Tibial nerve (tissue), 4 donors: ENCODE results near the gene PLCB4. TPM values are rescaled to one million over a fixed set of nuclear protein-coding genes. Genes with fewer than 3 reads are reported as not detected.

Experiments used
- DNase-seq, 2 donors: peaks; one replicate each; pipeline ENCODE4 v3.0.0-alpha.2; 2019; ENCODE audit warnings: low spot score in 2 of 2
- H3K27ac ChIP-seq, 4 donors: fragments of 200-600 bp; sonication (generic) in 3 of 4; one replicate each; pipeline ENCODE4 v1.5.1; 2017 to 2019; ENCODE audit warnings: mild to moderate bottlenecking in 1 of 4
- H3K27me3 ChIP-seq, 2 donors: fragments of 200-600 bp; sonication (generic) in 1 of 2; one replicate each; pipeline versions ENCODE4 v1.5.1 to v1.6.0; 2017 to 2019
- H3K36me3 ChIP-seq, 3 donors: fragments of 200-600 bp; sonication (generic); one replicate each; pipeline ENCODE4 v1.5.1; 2018 to 2019
- H3K4me1 ChIP-seq, 4 donors: fragments of 200-600 bp; sonication (generic) in 3 of 4; one replicate each; pipeline ENCODE4 v1.5.1; 2017 to 2019
- H3K4me3 ChIP-seq, 4 donors: fragments of 200-600 bp; sonication (generic) in 3 of 4; one replicate each; pipeline ENCODE4 v1.5.1; 2017 to 2019; ENCODE audit warnings: mild to moderate bottlenecking in 1 of 4, moderate library complexity in 1 of 4
- H3K9me3 ChIP-seq, 4 donors: fragments of 200-600 bp; sonication (generic) in 3 of 4; one replicate each; pipeline ENCODE4 v1.5.1; 2017 to 2019
- EP300 ChIP-seq, 2 donors: sonication (generic); formaldehyde crosslinking; IDR thresholded peaks; one replicate each; pipeline ENCODE4 v1.6.1; 2017; ENCODE audit warnings: antibody characterized with exemption in 2 of 2, mild to moderate bottlenecking in 1 of 2
- POLR2A ChIP-seq, 2 donors: fragments of 450-650 bp; IDR thresholded peaks; one replicate each; pipeline ENCODE4 v1.6.1; 2017; ENCODE audit warnings: antibody characterized with exemption in 2 of 2, mild to moderate bottlenecking in 2 of 2, moderate library complexity in 2 of 2
- whole genome bisulfite sequencing, 2 donors: methylation state at CpG; one replicate each; pipeline ENCODE4 v1.1.5; 2018; 5-methylcytosine and 5-hydroxymethylcytosine counted together
- total RNA-seq, 4 donors: library from RNA; depleted of rRNA; stranded (reverse); fragments of >200 nt; gene quantifications; one replicate each; pipeline ENCODE4 v1.1.0, GENCODE V29; 2016
- TF ChIP-seq, protein P1 (sequence below), 5 experiments: fragments of 200-600 bp in 3 of 5; fragments of 450-650 bp in 2 of 5; sonication (generic) in 3 of 5; IDR thresholded peaks; one replicate each; pipeline ENCODE4 v1.5.1; 2016 to 2019; ENCODE audit warnings: antibody characterized with exemption in 5 of 5, mild to moderate bottlenecking in 3 of 5, moderate library complexity in 2 of 5

The PLCB4 gene
- total RNA-seq, 4 donors from 2014 or later, result 35.7 to 52.9 (median 40.1) TPM

DNA sequence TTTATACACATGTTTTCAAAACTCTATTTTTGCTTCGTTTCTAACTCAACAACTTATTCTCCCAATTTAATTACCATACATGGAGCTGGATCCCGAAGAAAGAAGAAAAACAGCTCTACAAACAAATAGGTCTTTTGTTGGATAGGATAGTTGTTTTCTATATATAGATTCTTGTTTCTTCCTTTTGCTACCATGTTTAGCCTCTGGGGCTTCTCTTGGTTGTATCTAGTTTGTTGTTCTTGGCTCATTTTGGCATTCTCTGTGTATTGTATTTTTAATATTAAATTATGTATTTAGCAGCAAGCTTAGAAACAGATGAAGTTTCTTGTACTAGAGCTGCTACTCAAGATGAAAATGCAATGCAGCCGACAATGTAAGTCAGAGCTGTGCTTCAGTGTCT is 60.9 kb downstream of the PLCB4 start:
- H3K36me3 ChIP-seq, result peaks cover 0 to 13% (median 0%) of the 10 kb centered on the region in 3 donors
- H3K9me3 ChIP-seq, result peaks cover 0 to 22% (median 0%) of the 10 kb centered on the region in 4 donors
- H3K27me3 ChIP-seq, result no peaks in the 10 kb centered on the region
- 15 to 20% methylated on average over 3 of the region's 3 CpGs for WGBS, 2 donors
- no peak for TF ChIP-seq EP300 (IDR thresholded peaks at IDR 0.05)
- TF ChIP-seq, protein P1, sequence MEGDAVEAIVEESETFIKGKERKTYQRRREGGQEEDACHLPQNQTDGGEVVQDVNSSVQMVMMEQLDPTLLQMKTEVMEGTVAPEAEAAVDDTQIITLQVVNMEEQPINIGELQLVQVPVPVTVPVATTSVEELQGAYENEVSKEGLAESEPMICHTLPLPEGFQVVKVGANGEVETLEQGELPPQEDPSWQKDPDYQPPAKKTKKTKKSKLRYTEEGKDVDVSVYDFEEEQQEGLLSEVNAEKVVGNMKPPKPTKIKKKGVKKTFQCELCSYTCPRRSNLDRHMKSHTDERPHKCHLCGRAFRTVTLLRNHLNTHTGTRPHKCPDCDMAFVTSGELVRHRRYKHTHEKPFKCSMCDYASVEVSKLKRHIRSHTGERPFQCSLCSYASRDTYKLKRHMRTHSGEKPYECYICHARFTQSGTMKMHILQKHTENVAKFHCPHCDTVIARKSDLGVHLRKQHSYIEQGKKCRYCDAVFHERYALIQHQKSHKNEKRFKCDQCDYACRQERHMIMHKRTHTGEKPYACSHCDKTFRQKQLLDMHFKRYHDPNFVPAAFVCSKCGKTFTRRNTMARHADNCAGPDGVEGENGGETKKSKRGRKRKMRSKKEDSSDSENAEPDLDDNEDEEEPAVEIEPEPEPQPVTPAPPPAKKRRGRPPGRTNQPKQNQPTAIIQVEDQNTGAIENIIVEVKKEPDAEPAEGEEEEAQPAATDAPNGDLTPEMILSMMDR (IDR thresholded peaks at IDR 0.05), result no peak
- no peak for TF ChIP-seq POLR2A (IDR thresholded peaks at IDR 0.05)
- no peak overlapping the region for H3K27ac ChIP-seq
- H3K4me3 ChIP-seq, result no peak overlapping the region
- peaks cover 0 to 37% (median 0%) of the 10 kb centered on the region in 4 donors for H3K4me1 ChIP-seq
- DNase-seq, result no peak

DNA sequence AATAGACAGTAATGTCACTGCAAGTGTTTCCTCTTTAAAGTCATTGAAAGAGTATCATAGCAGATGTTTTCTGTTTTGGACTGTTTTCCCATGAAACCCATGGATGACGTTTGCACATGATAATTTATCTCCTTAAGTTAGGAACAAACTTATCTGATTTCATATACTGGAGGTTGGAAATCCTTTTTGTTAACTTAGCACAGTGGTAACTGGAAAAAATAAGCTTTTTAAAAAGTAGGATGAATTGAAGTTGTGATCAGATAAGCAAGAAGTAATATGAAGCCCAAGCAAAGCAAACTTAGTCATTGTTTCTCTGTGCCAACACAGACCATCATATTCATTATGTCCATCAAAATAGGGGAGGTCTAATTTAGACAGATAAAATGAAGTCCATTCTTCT is 61.6 kb downstream of the PLCB4 start:
- H3K4me3 ChIP-seq, result no peak overlapping the region
- H3K27me3 ChIP-seq, result no peaks in the 10 kb centered on the region
- peaks cover 0 to 13% (median 0%) of the 10 kb centered on the region in 3 donors for H3K36me3 ChIP-seq
- TF ChIP-seq POLR2A (IDR thresholded peaks at IDR 0.05) (no peak), EP300 (IDR thresholded peaks at IDR 0.05) (no peak)
- TF ChIP-seq, protein P1 (IDR thresholded peaks at IDR 0.05), result no peak
- DNase-seq, result no peak
- peaks cover 0 to 22% (median 0%) of the 10 kb centered on the region in 4 donors for H3K9me3 ChIP-seq
- 13 to 15% methylated on average over 1 of the region's 1 CpG for WGBS, 2 donors
- no peak overlapping the region for H3K27ac ChIP-seq
- peaks cover 0 to 36% (median 0%) of the 10 kb centered on the region in 4 donors for H3K4me1 ChIP-seq

DNA sequence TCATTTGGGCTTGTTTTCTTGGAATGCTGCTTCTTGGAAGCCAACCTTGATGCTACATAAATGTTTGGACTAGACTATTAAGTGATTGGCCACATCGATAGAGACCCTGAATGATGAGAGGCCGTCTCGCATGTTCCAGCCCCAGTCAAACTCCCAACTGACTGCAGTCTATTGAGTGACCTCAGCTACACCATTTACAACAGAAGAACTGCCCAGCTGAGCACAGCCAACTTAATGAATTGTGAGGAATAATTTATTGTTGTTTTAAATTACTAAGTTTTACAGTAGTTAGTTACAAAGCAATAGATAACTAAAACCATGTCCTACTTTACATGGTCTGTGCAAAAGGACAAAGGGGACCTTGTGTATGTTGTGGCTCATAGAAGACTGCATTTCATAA is 63.0 kb downstream of the PLCB4 start:
- peaks cover 0 to 13% (median 0%) of the 10 kb centered on the region in 3 donors for H3K36me3 ChIP-seq
- 94 to 100% methylated on average over 3 of the region's 3 CpGs for WGBS, 2 donors
- no peak for TF ChIP-seq EP300 (IDR thresholded peaks at IDR 0.05)
- TF ChIP-seq, protein P1 (IDR thresholded peaks at IDR 0.05), result no peak
- no peak for TF ChIP-seq POLR2A (IDR thresholded peaks at IDR 0.05)
- H3K27ac ChIP-seq, result no peak overlapping the region
- H3K4me1 ChIP-seq, result peaks cover 0 to 31% (median 0%) of the 10 kb centered on the region in 4 donors
- H3K27me3 ChIP-seq, result no peaks in the 10 kb centered on the region
- no peak for DNase-seq
- H3K4me3 ChIP-seq, result no peak overlapping the region
- H3K9me3 ChIP-seq, result peaks cover 0 to 22% (median 0%) of the 10 kb centered on the region in 4 donors

DNA sequence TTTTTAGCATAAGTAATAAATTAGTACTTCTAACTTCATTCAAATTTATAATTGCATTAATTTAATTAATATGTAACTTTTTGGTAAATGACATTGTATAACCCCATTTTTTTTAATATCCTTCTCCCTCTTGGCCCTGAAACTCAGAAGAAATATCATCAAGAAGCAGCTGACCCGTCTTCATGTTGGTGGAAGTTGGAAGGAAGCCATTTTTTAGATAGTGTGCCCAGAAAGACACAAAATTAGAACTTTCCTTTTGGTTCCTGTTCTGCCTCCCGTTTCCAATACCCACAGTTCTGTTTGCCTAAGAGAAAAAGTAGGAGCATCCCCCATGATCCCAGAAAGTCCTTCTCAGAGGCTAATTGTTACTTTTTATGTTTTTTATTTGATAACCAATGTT is 65.5 kb downstream of the PLCB4 start:
- H3K4me1 ChIP-seq, result peaks cover 0 to 21% (median 0%) of the 10 kb centered on the region in 4 donors
- peaks cover 0 to 31% (median 0%) of the 10 kb centered on the region in 4 donors for H3K9me3 ChIP-seq
- no peaks in the 10 kb centered on the region for H3K27me3 ChIP-seq
- WGBS, 2 donors, result 51 to 53% methylated on average over 2 of the region's 2 CpGs
- H3K4me3 ChIP-seq, result no peak overlapping the region
- no peak for DNase-seq
- H3K27ac ChIP-seq, result no peak overlapping the region
- no peak for TF ChIP-seq POLR2A (IDR thresholded peaks at IDR 0.05)
- TF ChIP-seq, protein P1 (IDR thresholded peaks at IDR 0.05), result no peak
- TF ChIP-seq EP300 (IDR thresholded peaks at IDR 0.05), result no peak
- H3K36me3 ChIP-seq, result peaks cover 0 to 21% (median 0%) of the 10 kb centered on the region in 3 donors

DNA sequence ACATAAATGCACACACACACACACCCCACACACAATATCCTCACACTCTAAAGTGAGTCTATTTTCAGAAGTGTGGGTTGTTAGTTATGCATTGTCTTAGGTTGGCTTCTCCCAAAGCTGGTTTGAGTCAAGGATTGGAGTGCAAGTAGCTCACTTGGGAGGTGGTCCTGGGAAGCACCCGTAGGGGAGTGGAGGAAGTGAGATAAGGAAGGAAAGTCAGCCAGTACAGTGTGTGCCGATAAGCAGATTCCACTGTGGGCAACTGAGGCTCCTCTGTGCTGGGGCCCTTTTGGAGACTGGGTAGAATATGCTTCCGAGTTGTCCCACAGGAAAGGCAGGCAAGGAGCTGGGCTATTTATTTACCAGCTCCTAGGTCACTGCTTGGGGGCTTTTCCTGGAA is 67.2 kb downstream of the PLCB4 start:
- Histone ChIP-seq H3K4me1 (peaks cover 0 to 7% (median 0%) of the 10 kb centered on the region in 4 donors), H3K36me3 (peaks cover 0 to 23% (median 0%) of the 10 kb centered on the region in 3 donors), H3K9me3 (peaks cover 0 to 29% (median 0%) of the 10 kb centered on the region in 4 donors), H3K27ac (no peak overlapping the region), H3K27me3 (no peaks in the 10 kb centered on the region), H3K4me3 (no peak overlapping the region)
- no peak for DNase-seq
- 49 to 68% methylated on average over 3 of the region's 3 CpGs for WGBS, 2 donors
- no peak for TF ChIP-seq EP300 (IDR thresholded peaks at IDR 0.05)
- TF ChIP-seq POLR2A (IDR thresholded peaks at IDR 0.05), result no peak
- TF ChIP-seq, protein P1 (IDR thresholded peaks at IDR 0.05), result no peak
